ENCODE measurements around the gene APOD.

Gene APOD

DNA sequence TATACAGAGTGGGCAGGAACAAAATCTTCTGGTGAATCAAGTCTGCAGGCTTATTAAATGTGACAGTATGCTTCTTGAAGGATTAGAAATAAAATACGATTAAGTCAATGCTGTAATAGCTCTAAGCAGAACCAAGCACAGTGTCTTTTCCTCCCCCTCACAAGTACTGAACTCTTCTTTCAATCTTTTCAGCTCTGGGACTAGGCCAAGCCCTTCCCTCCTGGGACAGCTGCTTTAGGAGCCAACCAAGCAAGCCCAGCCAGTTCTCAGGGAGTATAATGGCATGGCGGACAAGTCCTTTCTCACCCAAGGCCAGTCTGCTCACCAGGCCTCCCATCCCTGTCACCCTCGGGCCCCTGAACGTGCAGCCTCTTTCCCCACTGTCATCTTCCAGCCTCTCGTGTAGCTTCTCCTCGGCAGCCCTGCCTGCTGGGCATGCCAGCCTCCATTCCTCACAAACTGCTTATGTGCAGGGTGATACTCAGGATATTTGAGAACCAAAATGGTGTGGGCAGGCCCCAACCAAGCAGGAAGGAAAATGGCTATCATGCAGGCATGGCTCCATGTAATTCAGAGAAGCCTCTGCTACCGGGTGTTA lies 32.3 kb downstream of the APOD start:
- TF ChIP-seq CTCF (conservative IDR thresholded peaks at IDR 0.05; ENCODE audit: low read length), result no peak
- H3K4me3 ChIP-seq (ENCODE audit: low read length), result no peak overlapping the region
- no peak for DNase-seq (ENCODE audit: low read depth)

DNA sequence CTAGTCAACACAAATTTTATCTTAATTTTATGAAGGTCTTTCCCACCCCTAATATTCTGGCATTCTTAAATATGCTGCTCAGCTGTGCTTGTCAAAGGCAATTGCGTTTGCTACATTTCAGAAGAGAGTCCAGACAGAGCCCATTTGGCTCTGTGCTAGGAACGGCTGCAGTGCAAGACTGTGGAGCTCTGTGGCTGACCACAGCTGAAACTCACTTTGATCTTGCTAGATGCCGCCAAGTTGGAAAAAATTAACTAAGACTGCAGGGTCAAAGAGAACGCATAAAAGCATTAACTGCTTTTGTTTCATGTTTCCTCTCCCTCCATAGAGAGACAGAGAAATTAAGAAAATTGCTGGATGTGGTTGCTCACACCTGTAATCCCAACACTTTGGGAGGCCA lies 33.0 kb downstream of the APOD start:
- TF ChIP-seq CTCF (conservative IDR thresholded peaks at IDR 0.05; ENCODE audit: low read length), result no peak
- no peak overlapping the region for H3K4me3 ChIP-seq (ENCODE audit: low read length)
- DNase-seq (ENCODE audit: low read depth), result no peak

- no peak overlapping the region for H3K4me3 ChIP-seq (ENCODE audit: low read length)
- TF ChIP-seq CTCF (conservative IDR thresholded peaks at IDR 0.05; ENCODE audit: low read length), result no peak
- DNase-seq (ENCODE audit: low read depth), result no peak
Measured at GRCh38 chr3:195549931-195550519, 33.7 kb downstream of the APOD start.

DNA sequence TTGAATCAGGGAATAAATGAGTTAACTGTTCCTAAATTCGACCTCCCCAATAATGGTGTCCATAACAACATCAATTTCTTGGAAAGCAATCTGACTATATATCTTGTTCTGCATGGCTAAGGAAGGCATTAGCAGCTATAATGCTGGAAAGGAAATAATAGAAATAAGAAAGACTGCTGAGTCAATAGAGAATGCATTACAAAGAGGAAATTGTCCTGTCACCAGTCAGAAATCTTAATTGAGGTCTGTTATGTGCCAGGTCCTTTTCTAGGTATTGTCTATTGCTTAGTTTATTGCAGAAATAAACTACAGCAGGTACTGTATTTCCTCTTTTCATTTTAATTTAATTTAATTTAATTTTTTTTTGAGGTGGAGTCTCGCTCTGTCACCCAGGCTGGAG lies 34.8 kb downstream of the APOD start:
- DNase-seq (ENCODE audit: low read depth), result no peak
- no peak overlapping the region for H3K4me3 ChIP-seq (ENCODE audit: low read length)
- TF ChIP-seq CTCF (conservative IDR thresholded peaks at IDR 0.05; ENCODE audit: low read length), result no peak

DNA sequence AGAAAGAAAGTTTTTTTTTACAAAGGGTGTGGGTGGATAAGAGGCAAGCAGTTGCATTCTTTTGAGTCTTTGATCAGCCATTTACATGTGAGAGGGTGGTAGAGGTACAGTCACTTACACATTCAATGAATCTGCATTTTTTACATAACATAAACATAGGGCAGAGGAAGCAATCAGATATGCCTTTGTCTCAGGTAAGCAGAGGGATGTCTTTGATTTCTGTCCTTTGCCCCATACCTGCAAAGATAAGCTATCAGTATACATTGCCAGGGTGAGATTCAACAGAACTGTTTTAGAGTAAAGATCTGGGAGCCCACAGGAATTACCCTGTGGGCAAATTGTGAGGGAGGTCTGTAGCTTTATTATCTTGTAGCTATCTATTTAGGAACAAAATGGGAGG lies 35.2 kb downstream of the APOD start:
- no peak for TF ChIP-seq CTCF (conservative IDR thresholded peaks at IDR 0.05; ENCODE audit: low read length)
- DNase-seq (ENCODE audit: low read depth), result no peak
- H3K4me3 ChIP-seq (ENCODE audit: low read length), result no peak overlapping the region

GRCh38 chr3:195548006-195548405 lies 35.7 kb downstream of the APOD start:
- no peak overlapping the region for H3K4me3 ChIP-seq (ENCODE audit: low read length)
- TF ChIP-seq CTCF (conservative IDR thresholded peaks at IDR 0.05; ENCODE audit: low read length), result no peak
- no peak for DNase-seq (ENCODE audit: low read depth)

DNA sequence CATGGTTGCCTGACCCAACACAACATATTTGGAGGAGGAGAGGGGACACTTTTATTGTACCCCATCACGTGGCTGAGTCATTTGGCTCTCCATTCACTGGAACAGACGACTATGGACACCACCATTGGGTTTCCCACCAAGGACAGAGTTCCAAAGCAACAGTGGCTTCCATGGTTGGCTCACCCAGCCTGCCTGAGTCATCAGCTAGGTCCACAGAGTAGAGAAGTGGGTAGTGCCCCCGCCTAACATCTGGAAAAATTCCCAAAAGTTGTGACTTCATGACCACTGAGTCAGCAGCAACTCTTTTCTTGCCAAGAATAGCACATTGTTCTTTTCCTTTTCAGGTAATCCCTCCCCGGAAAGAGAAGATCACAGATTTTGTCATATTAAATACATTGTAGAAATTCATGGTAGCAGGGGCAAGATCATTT lies 37.6 kb downstream of the APOD start:
- no peak for TF ChIP-seq CTCF (conservative IDR thresholded peaks at IDR 0.05; ENCODE audit: low read length)
- DNase-seq (ENCODE audit: low read depth), result peak; percentile 86
- H3K4me3 ChIP-seq (ENCODE audit: low read length), result no peak overlapping the region
